HCT116 (cell line): ENCODE measurements around the gene CD300LD. TPM values are rescaled to one million over a fixed set of nuclear protein-coding genes. Genes with fewer than 3 reads are reported as not detected.

ENCODE experiments used
- ATAC-seq: fragments of 200-7000 bp; cut with Tn5 transposase; 2 replicates; pipeline ENCODE4 v1.9.1; 2020; ENCODE audit warnings: mild to moderate bottlenecking, moderate library complexity
- BruUV-seq: library from RNA; stranded (reverse); fragments of 400-500 nt; replicated peaks from 2 replicates; lab custom pipeline; 2021; lab: Mats Ljungman, UMichigan
- CTCF ChIA-PET: fragments of 300-600 bp; sonication (Branson Sonifier 250); formaldehyde crosslinking; loops from one replicate; lab custom pipeline; 2021; ENCODE audit warnings: antibody characterized with exemption; lab: Charles Lee
- POLR2A ChIA-PET: fragments of 300-600, 350-600 bp; sonication (Branson Sonifier 250); formaldehyde crosslinking; loops from one replicate; lab custom pipeline; 2021; ENCODE audit warnings: antibody characterized with exemption; lab: Charles Lee
- RAD21 ChIA-PET, 2 experiments: fragments of 300-600 bp; sonication (Branson Sonifier 250); formaldehyde crosslinking; loops; one replicate each; lab custom pipeline; 2023; ENCODE audit warnings: low total read pairs in 2 of 2; ENCODE audit not compliant: uncharacterized antibody in 2 of 2, unreplicated experiment in 2 of 2, low non-redundant PET in 1 of 2; lab: Charles Lee
- DNase-seq: peaks from one replicate; pipeline ENCODE4 v3.0.0-alpha.2; 2010; ENCODE audit warnings: low read depth, low spot score
- H2AFZ ChIP-seq: fragments of 200-600 bp; shearing (Covaris generic), sonication (generic); 2 replicates; pipeline ENCODE4 v1.6.1; 2017; ENCODE audit warnings: low read depth, mixed run types, mixed read lengths, antibody characterized with exemption, low read length; ENCODE audit not compliant: poor library complexity, severe bottlenecking
- H3K27ac ChIP-seq: 2 replicates; pipeline ENCODE4 v1.5.1; 2012; ENCODE audit warnings: low read depth, low read length
- H3K27me3 ChIP-seq: fragments of 200-600 bp; sonication (generic); 2 replicates; pipeline ENCODE4 v1.6.1; 2016; ENCODE audit warnings: mixed run types, low read length, mixed read lengths; ENCODE audit not compliant: insufficient read depth
- H3K36me3 ChIP-seq, 2 experiments: fragments of 200-500 bp in 1 of 2; fragments of 200-600 bp in 1 of 2; sonication (Bioruptor generic) in 1 of 2; sonication (generic) in 1 of 2; 2 replicates each; pipeline versions ENCODE4 v1.5.1 to v1.6.1; 2014 to 2016; ENCODE audit warnings: low read length in 2 of 2, inconsistent platforms in 1 of 2, mixed read lengths in 1 of 2, mixed run types in 1 of 2; ENCODE audit not compliant: insufficient read depth in 2 of 2, control insufficient read depth in 1 of 2
- H3K4me1 ChIP-seq, 2 experiments: fragments of 200-600 bp in 1 of 2; sonication (generic) in 1 of 2; 2 replicates each; pipeline versions ENCODE4 v1.5.1 to v1.6.1; 2012 to 2017; ENCODE audit warnings: low read length in 2 of 2, inconsistent platforms in 1 of 2, mild to moderate bottlenecking in 1 of 2, mixed read lengths in 1 of 2, mixed run types in 1 of 2, moderate library complexity in 1 of 2; ENCODE audit not compliant: insufficient read depth in 2 of 2, control insufficient read depth in 1 of 2
- H3K4me2 ChIP-seq: fragments of 200-600 bp; sonication (generic); 2 replicates; pipeline ENCODE4 v1.6.1; 2017; ENCODE audit warnings: mixed run types, low read length, mixed read lengths
- H3K4me3 ChIP-seq, 2 experiments: fragments of 200-600 bp in 1 of 2; sonication (generic) in 1 of 2; replicated peaks in 1 of 2; 2 replicates each; pipeline ENCODE4 v1.5.1; 2011 to 2016; ENCODE audit warnings: low read length in 2 of 2, control low read depth in 1 of 2, low read depth in 1 of 2, mild to moderate bottlenecking in 1 of 2, mixed read lengths in 1 of 2, mixed run types in 1 of 2
- H3K79me2 ChIP-seq: fragments of 200-600 bp; sonication (generic); 2 replicates; pipeline ENCODE4 v1.6.1; 2017; ENCODE audit warnings: mild to moderate bottlenecking, mixed run types, low read length, moderate library complexity, mixed read lengths; ENCODE audit not compliant: insufficient read depth
- H3K9ac ChIP-seq: fragments of 200-600 bp; sonication (generic); 2 replicates; pipeline ENCODE4 v1.6.1; 2016; ENCODE audit warnings: low read length, mixed read lengths
- H3K9me2 ChIP-seq: fragments of 200-600 bp; sonication (generic), shearing (Covaris generic); 2 replicates; pipeline ENCODE4 v1.6.1; 2017; ENCODE audit warnings: mixed run types, mild to moderate bottlenecking, moderate library complexity; ENCODE audit not compliant: insufficient read depth
- H3K9me3 ChIP-seq, 2 experiments: fragments of 200-500 bp in 1 of 2; fragments of 200-600 bp in 1 of 2; sonication (Bioruptor generic) in 1 of 2; sonication (generic) in 1 of 2; 2 replicates each; pipeline ENCODE4 v1.6.1; 2014 to 2017; ENCODE audit warnings: low read length in 2 of 2, mixed read lengths in 2 of 2, inconsistent platforms in 1 of 2, low read depth in 1 of 2, mild to moderate bottlenecking in 1 of 2, mixed run types in 1 of 2, moderate library complexity in 1 of 2; ENCODE audit not compliant: control insufficient read depth in 1 of 2, insufficient read depth in 1 of 2
- H4K20me1 ChIP-seq: fragments of 200-600 bp; sonication (generic), shearing (Covaris generic); 2 replicates; pipeline ENCODE4 v1.6.1; 2017; ENCODE audit warnings: mixed run types, mild to moderate bottlenecking, moderate library complexity; ENCODE audit not compliant: insufficient read depth
- CBX3 ChIP-seq: IDR thresholded peaks from 2 replicates; pipeline ENCODE4 v1.6.1; 2012; ENCODE audit warnings: low read depth
- EZH2 ChIP-seq: fragments of 200-600 bp; sonication (generic); IDR thresholded peaks from 2 replicates; pipeline ENCODE4 v1.6.1; 2017; ENCODE audit warnings: antibody characterized with exemption, mixed run types
- JUND ChIP-seq: IDR thresholded peaks from 2 replicates; pipeline ENCODE4 v1.6.1; 2012
- MAX ChIP-seq: IDR thresholded peaks from 2 replicates; pipeline ENCODE4 v1.6.1; 2012
- POLR2A ChIP-seq: IDR thresholded peaks from 2 replicates; pipeline ENCODE4 v1.7.0; 2011; ENCODE audit warnings: borderline replicate concordance; ENCODE audit not compliant: insufficient read depth, insufficient read length; ENCODE audit errors: extremely low read depth
- RAD21 ChIP-seq: IDR thresholded peaks from 2 replicates; pipeline ENCODE4 v1.6.1; 2012; ENCODE audit warnings: low read depth, mild to moderate bottlenecking
- SRF ChIP-seq: IDR thresholded peaks from 2 replicates; pipeline ENCODE4 v1.6.1; 2012; ENCODE audit warnings: low read depth
- TCF7L2 ChIP-seq: IDR thresholded peaks from 2 replicates; pipeline ENCODE4 v1.7.0; 2011; ENCODE audit warnings: borderline replicate concordance, inconsistent platforms; ENCODE audit not compliant: insufficient read depth, insufficient read length; ENCODE audit errors: extremely low read depth
- intact Hi-C: fragments of 100-400 bp; cut with micrococcal nuclease; formaldehyde crosslinking; loops from 2 replicates; pipeline ENCODE4 v1.10.0; 2022
- total RNA-seq: library from RNA; stranded (reverse); gene quantifications from one replicate; pipeline ENCODE4 v1.2.1, GENCODE V29; 2021; ENCODE audit not compliant: unreplicated experiment
- TF ChIP-seq, protein P1 (sequence below): IDR thresholded peaks from 2 replicates; pipeline ENCODE4 v1.6.1; 2011; ENCODE audit warnings: mild to moderate bottlenecking, low read length, moderate library complexity; ENCODE audit not compliant: insufficient replicate concordance; ENCODE audit errors: extremely low read depth
- TF ChIP-seq, protein P2 (sequence below): IDR thresholded peaks from 2 replicates; pipeline ENCODE4 v1.6.1; 2012; ENCODE audit warnings: low read depth

CD300LD gene
- total RNA-seq, 1 experiment from 2014 or later: not detected

GRCh38 chr17:74550602-74551001 lies 41.5 kb downstream of the CD300LD start:
- CTCF ChIA-PET: no interaction called here
- Histone ChIP-seq H3K4me1 (peaks cover 0 to 5% of the 10 kb centered on the region in 2 experiments; a peak in 1 of 4 replicates), H3K9ac (no peak overlapping the region), H3K9me2 (no peaks in the 10 kb centered on the region), H2AFZ (no peak overlapping the region), H3K27ac (no peak overlapping the region), H3K4me3 (no peak overlapping the region), H4K20me1 (no peaks in the 10 kb centered on the region), H3K4me2 (no peak overlapping the region), H3K27me3 (peaks cover 16% of the 10 kb centered on the region; the same call in 1 of the 2 replicates), H3K79me2 (no peaks in the 10 kb centered on the region), H3K9me3 (no peaks in the 10 kb centered on the region), H3K36me3 (no peaks in the 10 kb centered on the region)
- DNase-seq (no peak), ATAC-seq (no peak)
- POLR2A ChIA-PET: no interaction called here
- RAD21 ChIA-PET: no interaction called here
- no TSS peak for BruUV-seq
- intact Hi-C loops: no loop called here
- TF ChIP-seq EZH2: no peak
- TF ChIP-seq TCF7L2: no peak
- TF ChIP-seq SRF: no peak
- no peak for TF ChIP-seq RAD21
- TF ChIP-seq MAX: no peak
- TF ChIP-seq, protein P1, sequence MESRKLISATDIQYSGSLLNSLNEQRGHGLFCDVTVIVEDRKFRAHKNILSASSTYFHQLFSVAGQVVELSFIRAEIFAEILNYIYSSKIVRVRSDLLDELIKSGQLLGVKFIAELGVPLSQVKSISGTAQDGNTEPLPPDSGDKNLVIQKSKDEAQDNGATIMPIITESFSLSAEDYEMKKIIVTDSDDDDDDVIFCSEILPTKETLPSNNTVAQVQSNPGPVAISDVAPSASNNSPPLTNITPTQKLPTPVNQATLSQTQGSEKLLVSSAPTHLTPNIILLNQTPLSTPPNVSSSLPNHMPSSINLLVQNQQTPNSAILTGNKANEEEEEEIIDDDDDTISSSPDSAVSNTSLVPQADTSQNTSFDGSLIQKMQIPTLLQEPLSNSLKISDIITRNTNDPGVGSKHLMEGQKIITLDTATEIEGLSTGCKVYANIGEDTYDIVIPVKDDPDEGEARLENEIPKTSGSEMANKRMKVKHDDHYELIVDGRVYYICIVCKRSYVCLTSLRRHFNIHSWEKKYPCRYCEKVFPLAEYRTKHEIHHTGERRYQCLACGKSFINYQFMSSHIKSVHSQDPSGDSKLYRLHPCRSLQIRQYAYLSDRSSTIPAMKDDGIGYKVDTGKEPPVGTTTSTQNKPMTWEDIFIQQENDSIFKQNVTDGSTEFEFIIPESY: no peak
- TF ChIP-seq POLR2A: no peak
- no peak for TF ChIP-seq CBX3
- TF ChIP-seq, protein P2, sequence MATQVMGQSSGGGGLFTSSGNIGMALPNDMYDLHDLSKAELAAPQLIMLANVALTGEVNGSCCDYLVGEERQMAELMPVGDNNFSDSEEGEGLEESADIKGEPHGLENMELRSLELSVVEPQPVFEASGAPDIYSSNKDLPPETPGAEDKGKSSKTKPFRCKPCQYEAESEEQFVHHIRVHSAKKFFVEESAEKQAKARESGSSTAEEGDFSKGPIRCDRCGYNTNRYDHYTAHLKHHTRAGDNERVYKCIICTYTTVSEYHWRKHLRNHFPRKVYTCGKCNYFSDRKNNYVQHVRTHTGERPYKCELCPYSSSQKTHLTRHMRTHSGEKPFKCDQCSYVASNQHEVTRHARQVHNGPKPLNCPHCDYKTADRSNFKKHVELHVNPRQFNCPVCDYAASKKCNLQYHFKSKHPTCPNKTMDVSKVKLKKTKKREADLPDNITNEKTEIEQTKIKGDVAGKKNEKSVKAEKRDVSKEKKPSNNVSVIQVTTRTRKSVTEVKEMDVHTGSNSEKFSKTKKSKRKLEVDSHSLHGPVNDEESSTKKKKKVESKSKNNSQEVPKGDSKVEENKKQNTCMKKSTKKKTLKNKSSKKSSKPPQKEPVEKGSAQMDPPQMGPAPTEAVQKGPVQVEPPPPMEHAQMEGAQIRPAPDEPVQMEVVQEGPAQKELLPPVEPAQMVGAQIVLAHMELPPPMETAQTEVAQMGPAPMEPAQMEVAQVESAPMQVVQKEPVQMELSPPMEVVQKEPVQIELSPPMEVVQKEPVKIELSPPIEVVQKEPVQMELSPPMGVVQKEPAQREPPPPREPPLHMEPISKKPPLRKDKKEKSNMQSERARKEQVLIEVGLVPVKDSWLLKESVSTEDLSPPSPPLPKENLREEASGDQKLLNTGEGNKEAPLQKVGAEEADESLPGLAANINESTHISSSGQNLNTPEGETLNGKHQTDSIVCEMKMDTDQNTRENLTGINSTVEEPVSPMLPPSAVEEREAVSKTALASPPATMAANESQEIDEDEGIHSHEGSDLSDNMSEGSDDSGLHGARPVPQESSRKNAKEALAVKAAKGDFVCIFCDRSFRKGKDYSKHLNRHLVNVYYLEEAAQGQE: no peak
- no peak for TF ChIP-seq JUND
